IMR-90 (cell line): ENCODE data around the gene NHSL1. TPM values are rescaled to one million over a fixed set of nuclear protein-coding genes. Genes with fewer than 3 reads are reported as not detected.

Experiments used
- ATAC-seq: fragments of 200-7000 bp; cut with Tn5 transposase; 2 replicates; pipeline ENCODE4 v1.9.1; 2020; ENCODE audit warnings: low read depth, mild to moderate bottlenecking, moderate library complexity
- BruUV-seq: library from RNA; stranded (reverse); fragments of 400-500 nt; replicated peaks from 2 replicates; lab custom pipeline; 2021; lab: Mats Ljungman, UMichigan
- CTCF ChIA-PET: fragments of 300-600 bp; formaldehyde crosslinking; extraction: SDS; loops from one replicate; lab custom pipeline; 2021; ENCODE audit warnings: antibody characterized with exemption; lab: Yijun Ruan, JAX
- POLR2A ChIA-PET: fragments of 300-600 bp; sonication (Branson Sonifier 250); formaldehyde crosslinking; loops from one replicate; lab custom pipeline; 2022; ENCODE audit warnings: antibody characterized with exemption; ENCODE audit not compliant: unreplicated experiment; lab: Charles Lee
- DNase-seq: peaks from one replicate; pipeline ENCODE4 v3.0.0; 2013
- H2AFZ ChIP-seq: replicated peaks from 2 replicates; pipeline ENCODE3; 2013; ENCODE audit warnings: low read length, mild to moderate bottlenecking; ENCODE audit not compliant: poor library complexity
- H2AK5ac ChIP-seq: 2 replicates; pipeline ENCODE4 v1.6.1; 2013; ENCODE audit warnings: low read depth, low read length, inconsistent platforms
- H2AK9ac ChIP-seq: replicated peaks from 2 replicates; pipeline ENCODE3; 2013; ENCODE audit warnings: mild to moderate bottlenecking, low read depth, low read length, moderate library complexity; ENCODE audit not compliant: poor library complexity
- H2BK120ac ChIP-seq: 2 replicates; pipeline ENCODE4 v1.6.1; 2013; ENCODE audit warnings: low read depth, low read length, inconsistent platforms
- H2BK15ac ChIP-seq: 3 replicates; pipeline ENCODE4 v1.6.1; 2013; ENCODE audit warnings: low read depth, low read length, inconsistent platforms
- H2BK20ac ChIP-seq: 2 replicates; pipeline ENCODE4 v1.6.1; 2013; ENCODE audit warnings: low read depth, mild to moderate bottlenecking, inconsistent platforms, low read length, moderate library complexity
- H2BK5ac ChIP-seq: 2 replicates; pipeline ENCODE4 v1.6.1; 2013; ENCODE audit warnings: mild to moderate bottlenecking, low read depth, low read length, inconsistent platforms; ENCODE audit not compliant: poor library complexity, severe bottlenecking
- H3K14ac ChIP-seq: replicated peaks from 2 replicates; pipeline ENCODE4 v1.6.1; 2013; ENCODE audit warnings: low read depth, low read length, inconsistent platforms
- H3K18ac ChIP-seq: 2 replicates; pipeline ENCODE4 v1.6.1; 2013; ENCODE audit warnings: low read depth, low read length, control low read depth
- H3K23ac ChIP-seq: 2 replicates; pipeline ENCODE4 v1.6.1; 2013; ENCODE audit warnings: low read depth, low read length, inconsistent platforms
- H3K27ac ChIP-seq: 2 replicates; pipeline ENCODE4 v1.5.1; 2013; ENCODE audit warnings: mild to moderate bottlenecking, control low read depth, low read length; ENCODE audit not compliant: insufficient read depth
- H3K27me3 ChIP-seq: 2 replicates; pipeline ENCODE4 v1.6.1; 2013; ENCODE audit warnings: low read length; ENCODE audit not compliant: control insufficient read depth, insufficient read depth
- H3K36me3 ChIP-seq: 2 replicates; pipeline ENCODE4 v1.6.1; 2013; ENCODE audit warnings: low read length, mixed read lengths; ENCODE audit not compliant: control insufficient read depth, insufficient read depth
- H3K4ac ChIP-seq: 2 replicates; pipeline ENCODE4 v1.6.1; 2013; ENCODE audit warnings: low read depth, low read length, inconsistent platforms
- H3K4me1 ChIP-seq: 2 replicates; pipeline ENCODE4 v1.6.1; 2013; ENCODE audit warnings: low read length, mixed read lengths; ENCODE audit not compliant: control insufficient read depth, insufficient read depth
- H3K4me2 ChIP-seq: 2 replicates; pipeline ENCODE4 v1.6.1; 2013; ENCODE audit warnings: low read depth, mild to moderate bottlenecking, control low read depth, low read length, moderate library complexity
- H3K4me3 ChIP-seq: 2 replicates; pipeline ENCODE4 v1.5.1; 2013; ENCODE audit warnings: low read depth, mild to moderate bottlenecking, control low read depth, low read length, moderate library complexity; ENCODE audit not compliant: insufficient read depth
- H3K56ac ChIP-seq: 2 replicates; pipeline ENCODE4 v1.6.1; 2013; ENCODE audit warnings: low read length, inconsistent platforms; ENCODE audit not compliant: insufficient read depth; ENCODE audit errors: extremely low read depth
- H3K79me1 ChIP-seq, 2 experiments: 2 replicates each; pipeline ENCODE4 v1.6.1; 2013; ENCODE audit warnings: low read length in 2 of 2, inconsistent platforms in 1 of 2, low read depth in 1 of 2
- H3K9ac ChIP-seq: 2 replicates; pipeline ENCODE4 v1.6.1; 2013; ENCODE audit warnings: low read depth, low read length, control low read depth
- H3K9me1 ChIP-seq: 2 replicates; pipeline ENCODE4 v1.6.1; 2013; ENCODE audit warnings: low read length, inconsistent platforms; ENCODE audit not compliant: insufficient read depth
- H3K9me3 ChIP-seq: 2 replicates; pipeline ENCODE4 v1.6.1; 2013; ENCODE audit warnings: low read length; ENCODE audit not compliant: control insufficient read depth, insufficient read depth
- H4K20me1 ChIP-seq: 2 replicates; pipeline ENCODE4 v1.6.1; 2013; ENCODE audit warnings: low read length, inconsistent platforms; ENCODE audit not compliant: insufficient read depth
- H4K5ac ChIP-seq: 2 replicates; pipeline ENCODE4 v1.6.1; 2013; ENCODE audit warnings: mild to moderate bottlenecking, low read depth, low read length, control low read depth
- H4K8ac ChIP-seq, 2 experiments: 2 replicates each; pipeline ENCODE4 v1.6.1; 2013; ENCODE audit warnings: low read depth in 2 of 2, low read length in 2 of 2, control low read depth in 1 of 2, inconsistent platforms in 1 of 2
- H4K91ac ChIP-seq: 2 replicates; pipeline ENCODE4 v1.6.1; 2013; ENCODE audit warnings: low read depth, low read length, inconsistent platforms; ENCODE audit not compliant: insufficient read depth
- BHLHE40 ChIP-seq: fragments of 150-350 bp; IDR thresholded peaks from 2 replicates; pipeline ENCODE4 v1.6.1; 2016; ENCODE audit warnings: mild to moderate bottlenecking, low read depth, low read length
- CEBPB ChIP-seq: IDR thresholded peaks from 2 replicates; pipeline ENCODE4 v1.6.1; 2012; ENCODE audit warnings: low read depth, low read length, improper control_type of control experiment
- CHD1 ChIP-seq: IDR thresholded peaks from 2 replicates; pipeline ENCODE4 v1.6.1; 2012; ENCODE audit warnings: low read depth, low read length, improper control_type of control experiment
- CTCF ChIP-seq: conservative IDR thresholded peaks from 2 replicates; pipeline ENCODE4 v1.5.1; 2012; ENCODE audit warnings: mild to moderate bottlenecking, low read depth, low read length, improper control_type of control experiment
- ELK1 ChIP-seq: fragments of 150-350 bp; IDR thresholded peaks from 2 replicates; pipeline ENCODE4 v1.6.1; 2016; ENCODE audit warnings: low read depth, mild to moderate bottlenecking, low read length, moderate library complexity, borderline replicate concordance
- FOS ChIP-seq: fragments of 150-350 bp; IDR thresholded peaks from 2 replicates; pipeline ENCODE4 v1.6.1; 2016; ENCODE audit warnings: low read depth, low read length
- MAFK ChIP-seq: IDR thresholded peaks from 2 replicates; pipeline ENCODE4 v1.6.1; 2012; ENCODE audit warnings: low read depth, low read length, improper control_type of control experiment
- MAZ ChIP-seq: IDR thresholded peaks from 2 replicates; pipeline ENCODE4 v1.6.1; 2012; ENCODE audit warnings: low read depth, mild to moderate bottlenecking, low read length, improper control_type of control experiment, moderate library complexity, borderline replicate concordance
- MXI1 ChIP-seq: IDR thresholded peaks from 2 replicates; pipeline ENCODE4 v1.6.1; 2012; ENCODE audit warnings: low read depth, mild to moderate bottlenecking, low read length, moderate library complexity, borderline replicate concordance
- NFE2L2 ChIP-seq: fragments of 150-350 bp; IDR thresholded peaks from 2 replicates; pipeline ENCODE4 v1.6.1; 2016; ENCODE audit warnings: low read depth, mild to moderate bottlenecking, low read length
- POLR2A ChIP-seq: IDR thresholded peaks from 2 replicates; pipeline ENCODE4 v1.6.1; 2012; ENCODE audit warnings: mild to moderate bottlenecking, low read depth, low read length
- RAD21 ChIP-seq: IDR thresholded peaks from 2 replicates; pipeline ENCODE4 v1.6.1; 2012; ENCODE audit warnings: low read length, improper control_type of control experiment
- RCOR1 ChIP-seq: IDR thresholded peaks from 2 replicates; pipeline ENCODE4 v1.6.1; 2012; ENCODE audit warnings: mild to moderate bottlenecking, low read length, improper control_type of control experiment; ENCODE audit not compliant: insufficient replicate concordance
- RFX5 ChIP-seq: IDR thresholded peaks from 2 replicates; pipeline ENCODE4 v1.8.0; 2012; ENCODE audit warnings: low read depth, mild to moderate bottlenecking, low read length, moderate library complexity
- SMC3 ChIP-seq: fragments of 150-350 bp; IDR thresholded peaks from 2 replicates; pipeline ENCODE4 v1.6.1; 2016; ENCODE audit warnings: low read depth, mild to moderate bottlenecking, antibody characterized with exemption, low read length, moderate library complexity
- USF2 ChIP-seq: fragments of 150-350 bp; IDR thresholded peaks from 2 replicates; pipeline ENCODE4 v1.6.1; 2017; ENCODE audit warnings: mild to moderate bottlenecking, antibody characterized with exemption, low read length, low read depth
- WGBS, 2 experiments: methylation state at CpG; one replicate each; pipeline versions ENCODE4 v1.1.5 to v1.1.7; 2013; ENCODE audit warnings: missing lambda C conversion rate in 2 of 2; ENCODE audit not compliant: insufficient read length in 1 of 2; ENCODE audit errors: extremely low coverage in 2 of 2; 5-methylcytosine and 5-hydroxymethylcytosine counted together
- dilution Hi-C: fragments of 300-500 bp; cut with HindIII; formaldehyde crosslinking; loops from one replicate; pipeline ENCODE4 v1.14.3; 2018; ENCODE audit warnings: low sequenced_read_pairs; ENCODE audit not compliant: unreplicated experiment
- in situ Hi-C: fragments of 300-500 bp; cut with MboI; formaldehyde crosslinking; loops from 3 replicates; pipeline ENCODE4 v1.14.3; 2019; ENCODE audit warnings: low sequenced_read_pairs, inconsistent platforms, mixed read lengths
- intact Hi-C: fragments of 100-400 bp; cut with micrococcal nuclease; formaldehyde crosslinking; loops from 2 replicates; pipeline ENCODE4 v1.10.0; 2022
- polyA plus RNA-seq, 3 experiments: library from polyadenylated mRNA; depleted of rRNA; stranded (reverse); fragments of >200 nt; gene quantifications; 2 replicates each; pipeline ENCODE4 v1.2.3, GENCODE V29; 2012; ENCODE audit warnings: low replicate concordance in 1 of 3
- total RNA-seq: library from RNA; depleted of rRNA; stranded (reverse); fragments of >200 nt; gene quantifications from 2 replicates; pipeline ENCODE4 v1.2.3, GENCODE V29; 2012

The NHSL1 gene
- total and polyA plus RNA-seq, 2 of the 4 experiments (the other 2 are of a cell fraction): 5.6 to 7.2 TPM

GRCh38 chr6:138389551-138389950 is 109.7 kb downstream of the NHSL1 start:
- BruUV-seq: no TSS peak

More at GRCh38 chr6:138389551-138389950, 109.7 kb downstream of the NHSL1 start:
- dilution Hi-C loops: no loop called here
- Histone ChIP-seq H3K27ac (no peak overlapping the region), H4K5ac (no peak overlapping the region), H3K56ac (no peak overlapping the region), H2BK20ac (no peak overlapping the region), H3K36me3 (no peaks in the 10 kb centered on the region), H3K27me3 (peaks cover 14% of the 10 kb centered on the region), H3K79me1 (no peaks in the 10 kb centered on the region), H2AK5ac (no peak overlapping the region), H3K23ac (no peak overlapping the region), H3K4ac (no peak overlapping the region), H3K4me3 (no peak overlapping the region), H2BK5ac (no peak overlapping the region), H4K20me1 (no peaks in the 10 kb centered on the region), H2AK9ac (no peak overlapping the region), H2BK120ac (no peak overlapping the region), H3K9me3 (no peaks in the 10 kb centered on the region), H2AFZ (no peak overlapping the region), H3K14ac (no peak overlapping the region), H2BK15ac (no peak overlapping the region), H3K4me2 (no peak overlapping the region), H3K18ac (no peak overlapping the region), H3K4me1 (no peaks in the 10 kb centered on the region), H3K9me1 (no peaks in the 10 kb centered on the region), H3K9ac (no peak overlapping the region), H4K8ac (no peak overlapping the region), H4K91ac (no peak overlapping the region)
- in situ Hi-C loops: no loop called here
- DNase-seq (no peak), ATAC-seq (no peak)
- POLR2A ChIA-PET: no interaction called here
- intact Hi-C loops: no loop called here
- no CpG with 5 or more reads among the region's 5 CpGs for WGBS, 2 experiments
- CTCF ChIA-PET: no interaction called here
- no peak for TF ChIP-seq RCOR1
- no peak for TF ChIP-seq SMC3
- no peak for TF ChIP-seq CHD1
- TF ChIP-seq POLR2A: no peak
- TF ChIP-seq RFX5: no peak
- no peak for TF ChIP-seq MAFK
- no peak for TF ChIP-seq ELK1
- TF ChIP-seq RAD21: no peak
- TF ChIP-seq NFE2L2: no peak
- no peak for TF ChIP-seq USF2
- TF ChIP-seq CEBPB: no peak
- no peak for TF ChIP-seq MXI1
- no peak for TF ChIP-seq CTCF
- TF ChIP-seq MAZ: no peak
- no peak for TF ChIP-seq BHLHE40
- TF ChIP-seq FOS: no peak
